ENCODE data around the gene DFFA. TPM values are rescaled to one million over a fixed set of nuclear protein-coding genes. Genes with fewer than 3 reads are reported as not detected.
A peak's percentile ranks its signal among the peaks of the same experiment; 100 is the strongest.

The DFFA gene
- 52.9 and 53.8 TPM in 2 replicates for total RNA-seq

DNA sequence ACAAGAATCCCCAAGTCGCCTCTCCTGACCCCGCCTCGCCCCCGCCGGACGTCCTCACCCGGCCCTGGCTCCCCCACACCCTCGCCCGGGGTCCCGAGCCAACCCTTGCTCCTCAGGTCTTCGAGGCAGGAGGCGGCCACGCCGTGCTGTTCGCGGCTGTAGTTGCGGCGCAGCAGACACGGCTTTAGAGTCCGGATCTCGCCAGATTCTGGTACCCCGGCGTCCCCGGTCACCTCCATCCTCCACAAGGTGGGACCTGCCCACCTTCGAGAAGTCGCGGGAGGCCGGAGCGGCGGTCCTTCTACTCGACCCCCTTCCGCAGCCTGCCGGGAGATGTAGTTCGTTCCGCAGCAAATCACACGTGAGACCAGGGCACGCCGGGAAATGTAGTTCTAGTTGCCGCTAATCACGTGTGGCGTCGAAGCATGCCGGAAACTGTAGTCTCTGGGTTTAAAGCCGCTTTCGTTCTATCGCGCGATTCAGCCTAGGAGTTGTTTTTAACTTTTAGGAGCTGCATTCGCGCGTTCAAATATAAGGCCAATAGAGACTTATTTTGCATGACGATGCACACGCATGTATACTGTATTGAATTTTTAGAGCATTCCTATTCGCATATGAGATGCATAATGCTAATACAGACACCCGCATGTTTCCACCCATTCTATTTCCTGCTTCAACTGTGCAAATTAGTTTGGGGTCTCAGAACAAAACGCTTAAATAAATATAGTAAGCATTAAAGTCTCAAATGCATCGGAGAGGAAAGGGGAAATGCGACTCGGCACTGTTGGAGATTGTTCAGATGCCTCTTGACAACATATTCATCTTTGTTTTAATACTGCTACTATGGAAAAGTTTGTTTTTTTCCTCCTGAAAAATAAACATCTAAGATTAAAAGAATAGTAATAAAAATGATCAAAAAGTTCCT lies at the start of gene DFFA:
TSS of gene DFFA (minus strand) at position 310 of the 925 bp plus-strand sequence. CDS start at position 239, 71 bp downstream.
- Mint-ChIP-seq H3K27ac (peak within 1 kb of the TSS; percentile 93), H3K27me3 (ENCODE audit: low read depth) (no peaks in the 10 kb centered on the region), H3K36me3 (ENCODE audit: low read depth) (peaks cover 22% of the 10 kb centered on the region), H3K4me1 (ENCODE audit: low read depth) (peaks cover 33% of the 10 kb centered on the region), H3K4me3 (ENCODE audit: low read depth) (peak within 1 kb of the TSS; percentile 95), H3K9me3 (no peaks in the 10 kb centered on the region)
- DNase-seq (ENCODE audit: low spot score) = peak; percentile 90
- intact Hi-C loops (cut with micrococcal nuclease) = loop anchor here (1.0 kb wide), 2 partner anchors 23 to 41 kb away; no protein-coding TSS in a partner anchor

DNA sequence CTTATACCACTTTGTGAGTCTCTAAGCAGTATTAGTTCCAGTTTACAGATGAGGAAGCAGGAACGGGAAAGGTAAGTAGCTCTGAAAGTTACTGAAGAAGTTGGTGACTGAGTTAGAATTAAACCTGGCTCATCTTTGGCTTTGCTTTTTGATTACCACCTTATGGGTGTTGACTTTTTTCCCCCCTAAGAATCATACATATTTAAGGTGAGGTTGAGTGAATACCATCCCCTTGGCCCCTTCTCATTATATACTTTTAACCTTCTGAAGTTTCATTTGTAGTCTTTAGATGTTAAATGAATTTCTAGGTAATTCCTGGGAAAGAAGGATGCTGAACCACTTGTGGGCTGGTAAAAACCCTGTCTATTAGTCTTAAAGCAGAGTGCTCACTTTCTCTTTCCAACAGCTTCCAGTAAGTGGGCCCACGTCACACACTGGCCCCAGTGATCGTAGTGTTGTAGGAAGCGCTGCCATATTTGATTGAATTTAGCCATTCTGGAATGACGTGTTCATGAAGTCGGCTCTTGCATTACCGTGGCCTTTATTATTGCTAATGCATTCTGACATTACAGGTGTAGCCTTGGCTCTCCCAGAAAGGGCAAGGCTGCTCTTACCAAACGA lies 49.3 kb upstream of the DFFA start:
- Mint-ChIP-seq H3K36me3 (ENCODE audit: low read depth) (peaks cover 35% of the 10 kb centered on the region), H3K9me3 (no peaks in the 10 kb centered on the region), H3K27ac (no peak overlapping the region), H3K4me1 (ENCODE audit: low read depth) (peaks cover 45% of the 10 kb centered on the region), H3K4me3 (ENCODE audit: low read depth) (no peak overlapping the region), H3K27me3 (ENCODE audit: low read depth) (no peaks in the 10 kb centered on the region)
- intact Hi-C loops (cut with micrococcal nuclease) = no loop called here
- DNase-seq (ENCODE audit: low spot score) = no peak

GRCh38 chr1:10520952-10521351 lies 48.6 kb upstream of the DFFA start:
- H3K4me3 Mint-ChIP-seq (ENCODE audit: low read depth) = no peak overlapping the region
- intact Hi-C loops (cut with micrococcal nuclease) = no loop called here
- peaks cover 49% of the 10 kb centered on the region for H3K4me1 Mint-ChIP-seq (ENCODE audit: low read depth)
- H3K36me3 Mint-ChIP-seq (ENCODE audit: low read depth) = peaks cover 39% of the 10 kb centered on the region
- H3K27ac Mint-ChIP-seq = peak overlapping the region; percentile 1
- H3K9me3 Mint-ChIP-seq = no peaks in the 10 kb centered on the region
- DNase-seq (ENCODE audit: low spot score) = no peak
- H3K27me3 Mint-ChIP-seq (ENCODE audit: low read depth) = no peaks in the 10 kb centered on the region

DNA sequence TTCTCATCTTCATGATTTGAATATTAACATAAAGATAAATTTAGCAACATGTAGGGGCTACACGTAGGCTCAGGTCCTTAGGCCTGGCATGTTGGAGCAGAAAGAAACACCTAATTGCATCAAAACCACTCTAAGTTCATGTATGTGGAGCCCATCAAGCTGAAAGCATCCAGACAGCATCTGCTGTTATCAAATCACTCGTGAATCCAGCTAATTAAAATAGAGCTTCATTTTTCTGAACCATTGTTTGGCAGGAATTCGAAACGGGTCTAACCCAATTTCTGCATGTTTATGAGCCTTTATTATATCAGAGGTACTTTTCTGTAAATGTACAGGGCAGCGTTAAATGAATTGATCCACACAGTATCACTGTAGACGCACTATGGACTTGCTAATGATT lies 48.2 kb upstream of the DFFA start:
- no peak overlapping the region for H3K27ac Mint-ChIP-seq
- H3K4me3 Mint-ChIP-seq (ENCODE audit: low read depth) = no peak overlapping the region
- peaks cover 42% of the 10 kb centered on the region for H3K36me3 Mint-ChIP-seq (ENCODE audit: low read depth)
- no peaks in the 10 kb centered on the region for H3K9me3 Mint-ChIP-seq
- DNase-seq (ENCODE audit: low spot score) = no peak
- peaks cover 53% of the 10 kb centered on the region for H3K4me1 Mint-ChIP-seq (ENCODE audit: low read depth)
- H3K27me3 Mint-ChIP-seq (ENCODE audit: low read depth) = no peaks in the 10 kb centered on the region
- intact Hi-C loops (cut with micrococcal nuclease) = no loop called here

DNA sequence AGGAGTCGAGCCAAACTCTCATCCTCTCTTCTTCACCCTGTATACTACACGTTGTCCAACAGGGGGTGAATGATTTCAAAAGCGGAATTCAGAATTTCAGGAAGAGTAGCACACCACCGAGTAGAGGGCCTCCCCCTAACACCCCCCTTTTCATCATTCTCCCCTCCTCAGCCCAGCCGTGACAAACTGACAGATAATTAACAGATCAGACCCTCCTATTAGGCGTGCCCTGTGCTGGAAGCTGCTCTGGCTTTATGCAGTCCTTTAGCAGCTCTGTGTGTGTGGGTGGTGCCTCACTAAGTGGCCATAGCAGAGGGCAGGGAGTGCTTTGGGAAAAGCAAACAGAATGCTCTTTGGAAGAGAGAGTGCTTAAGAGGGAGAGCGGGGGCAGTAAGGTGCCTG lies 46.7 kb upstream of the DFFA start:
- no peak for DNase-seq (ENCODE audit: low spot score)
- intact Hi-C loops (cut with micrococcal nuclease) = loop anchor here (10.0 kb wide), 2 partner anchors 46 to 276 kb away; partner anchors contain the start of gene CASZ1
- H3K4me1 Mint-ChIP-seq (ENCODE audit: low read depth) = peaks cover 51% of the 10 kb centered on the region
- no peaks in the 10 kb centered on the region for H3K27me3 Mint-ChIP-seq (ENCODE audit: low read depth)
- peaks cover 34% of the 10 kb centered on the region for H3K36me3 Mint-ChIP-seq (ENCODE audit: low read depth)
- H3K4me3 Mint-ChIP-seq (ENCODE audit: low read depth) = no peak overlapping the region
- no peaks in the 10 kb centered on the region for H3K9me3 Mint-ChIP-seq
- no peak overlapping the region for H3K27ac Mint-ChIP-seq

- no peak for DNase-seq (ENCODE audit: low spot score)
- intact Hi-C loops (cut with micrococcal nuclease) = loop anchor here (10.0 kb wide), 2 partner anchors 47 to 277 kb away; partner anchors contain the start of gene CASZ1
- Mint-ChIP-seq H3K9me3 (no peaks in the 10 kb centered on the region), H3K27me3 (ENCODE audit: low read depth) (no peaks in the 10 kb centered on the region), H3K4me1 (ENCODE audit: low read depth) (peaks cover 62% of the 10 kb centered on the region), H3K4me3 (ENCODE audit: low read depth) (no peak overlapping the region), H3K27ac (no peak overlapping the region), H3K36me3 (ENCODE audit: low read depth) (peaks cover 32% of the 10 kb centered on the region)
Measured at GRCh38 chr1:10517677-10517982, 45.3 kb upstream of the DFFA start.

- H3K27me3 Mint-ChIP-seq (ENCODE audit: low read depth) = no peaks in the 10 kb centered on the region
- H3K4me3 Mint-ChIP-seq (ENCODE audit: low read depth) = no peak overlapping the region
- no peaks in the 10 kb centered on the region for H3K9me3 Mint-ChIP-seq
- no peak overlapping the region for H3K27ac Mint-ChIP-seq
- peaks cover 61% of the 10 kb centered on the region for H3K4me1 Mint-ChIP-seq (ENCODE audit: low read depth)
- DNase-seq (ENCODE audit: low spot score) = no peak
- H3K36me3 Mint-ChIP-seq (ENCODE audit: low read depth) = peaks cover 32% of the 10 kb centered on the region
- intact Hi-C loops (cut with micrococcal nuclease) = loop anchor here (10.0 kb wide), 2 partner anchors 48 to 278 kb away; partner anchors contain the start of gene CASZ1
Measured at GRCh38 chr1:10516925-10517676, 44.8 kb upstream of the DFFA start.

- Mint-ChIP-seq H3K27ac (no peak overlapping the region), H3K36me3 (ENCODE audit: low read depth) (peaks cover 25% of the 10 kb centered on the region)
Measured at GRCh38 chr1:10515976-10516750, 43.8 kb upstream of the DFFA start.

DNA sequence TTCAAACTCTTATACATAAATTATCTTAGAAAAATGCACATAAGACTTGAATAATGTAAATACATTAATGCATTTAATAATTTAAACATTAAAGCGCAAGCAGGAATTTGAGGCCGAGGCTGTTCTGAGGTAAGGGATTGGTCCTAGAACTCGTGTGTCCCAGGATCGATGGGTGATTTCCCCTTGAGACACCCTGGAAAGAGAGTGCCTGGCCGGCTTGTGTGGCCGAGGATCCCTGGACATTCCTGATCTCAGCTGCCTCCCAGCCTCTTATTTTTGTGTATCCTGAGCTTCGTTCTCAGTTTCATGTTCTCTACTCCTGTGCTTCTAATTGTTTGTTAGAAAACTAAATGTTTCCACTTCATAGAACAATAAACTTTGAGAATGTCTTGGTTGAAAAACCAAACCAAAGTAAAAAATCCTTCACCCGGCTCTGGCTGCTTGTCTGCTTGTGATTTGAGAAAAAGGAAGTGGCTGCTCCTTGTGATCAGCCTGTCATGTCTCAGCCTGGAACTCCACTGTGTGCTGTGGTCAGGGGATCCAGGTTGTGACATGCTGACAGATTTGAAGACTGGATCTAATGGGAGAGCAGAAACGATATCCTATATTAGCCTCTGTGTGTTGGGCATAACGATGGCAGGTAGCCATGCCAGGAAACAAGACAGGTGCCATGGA lies 43.1 kb upstream of the DFFA start:
- no peak overlapping the region for H3K4me3 Mint-ChIP-seq (ENCODE audit: low read depth)
- no peak for DNase-seq (ENCODE audit: low spot score)
- no peaks in the 10 kb centered on the region for H3K27me3 Mint-ChIP-seq (ENCODE audit: low read depth)
- intact Hi-C loops (cut with micrococcal nuclease) = loop anchor here (10.0 kb wide), 2 partner anchors 49 to 279 kb away; partner anchors contain the start of gene CASZ1
- H3K4me1 Mint-ChIP-seq (ENCODE audit: low read depth) = peaks cover 62% of the 10 kb centered on the region
- no peak overlapping the region for H3K27ac Mint-ChIP-seq
- H3K36me3 Mint-ChIP-seq (ENCODE audit: low read depth) = peaks cover 20% of the 10 kb centered on the region
- H3K9me3 Mint-ChIP-seq = no peaks in the 10 kb centered on the region

More at GRCh38 chr1:10515976-10516750, 43.8 kb upstream of the DFFA start:
- DNase-seq (ENCODE audit: low spot score) = no peak
- Mint-ChIP-seq H3K4me1 (ENCODE audit: low read depth) (peaks cover 61% of the 10 kb centered on the region), H3K4me3 (ENCODE audit: low read depth) (no peak overlapping the region), H3K27me3 (ENCODE audit: low read depth) (no peaks in the 10 kb centered on the region), H3K9me3 (no peaks in the 10 kb centered on the region)
- intact Hi-C loops (cut with micrococcal nuclease) = loop anchor here (10.0 kb wide), 2 partner anchors 49 to 279 kb away; partner anchors contain the start of gene CASZ1

GRCh38 chr1:10514490-10515235 lies 42.3 kb upstream of the DFFA start:
- peaks cover 68% of the 10 kb centered on the region for H3K4me1 Mint-ChIP-seq (ENCODE audit: low read depth)
- H3K4me3 Mint-ChIP-seq (ENCODE audit: low read depth) = no peak overlapping the region
- peaks cover 26% of the 10 kb centered on the region for H3K36me3 Mint-ChIP-seq (ENCODE audit: low read depth)
- no peak overlapping the region for H3K27ac Mint-ChIP-seq
- intact Hi-C loops (cut with micrococcal nuclease) = loop anchor here (5.0 to 10.0 kb wide), 4 partner anchors 50 to 428 kb away; partner anchors contain the start of gene CASZ1
- no peaks in the 10 kb centered on the region for H3K27me3 Mint-ChIP-seq (ENCODE audit: low read depth)
- H3K9me3 Mint-ChIP-seq = no peaks in the 10 kb centered on the region
- no peak for DNase-seq (ENCODE audit: low spot score)

DNA sequence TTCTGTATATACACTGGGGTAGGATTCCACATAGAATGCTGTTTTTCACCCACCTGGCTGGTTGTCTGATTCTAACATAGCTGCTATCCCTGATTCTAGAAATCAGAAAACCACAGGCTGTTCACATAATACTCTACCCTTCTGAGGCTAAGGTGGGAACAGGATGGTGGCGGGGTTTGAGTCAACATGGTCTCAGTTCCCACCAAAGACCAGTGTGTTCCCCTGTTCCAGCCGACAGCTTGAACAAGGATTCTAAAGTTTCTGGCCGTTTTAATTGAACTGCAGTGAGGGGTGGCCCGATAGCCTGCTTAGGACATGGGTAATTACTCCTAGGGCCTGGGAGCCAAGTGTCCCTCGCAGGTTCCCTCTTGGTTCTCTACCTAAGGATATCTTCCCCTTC lies 40.9 kb upstream of the DFFA start:
- H3K36me3 Mint-ChIP-seq (ENCODE audit: low read depth) = peaks cover 23% of the 10 kb centered on the region
- no peak overlapping the region for H3K4me3 Mint-ChIP-seq (ENCODE audit: low read depth)
- peaks cover 77% of the 10 kb centered on the region for H3K4me1 Mint-ChIP-seq (ENCODE audit: low read depth)
- no peaks in the 10 kb centered on the region for H3K9me3 Mint-ChIP-seq
- H3K27ac Mint-ChIP-seq = peak overlapping the region; percentile 59
- DNase-seq (ENCODE audit: low spot score) = no peak
- H3K27me3 Mint-ChIP-seq (ENCODE audit: low read depth) = no peaks in the 10 kb centered on the region
- intact Hi-C loops (cut with micrococcal nuclease) = loop anchor here (5.0 to 10.0 kb wide), 4 partner anchors 52 to 429 kb away; partner anchors contain the start of gene CASZ1

All from activated T-helper 2 cell treated with anti-CD3 and anti-CD28 coated beads, Interferon-gamma antibody, Interleukin-2, Interleukin-4, amounts not matched to agents 10 μg/mL and 5 μg/mL and 100 μg/mL, durations not matched to agents 14 hours and 24 hours and 36 hours (primary cell).